Measurements from ENCODE around the gene DMXL1.

Gene DMXL1

GRCh38 chr5:119287547-119288111 lies 216.7 kb downstream of the DMXL1 start:
- H3K27ac ChIP-seq = no peak overlapping the region

DNA sequence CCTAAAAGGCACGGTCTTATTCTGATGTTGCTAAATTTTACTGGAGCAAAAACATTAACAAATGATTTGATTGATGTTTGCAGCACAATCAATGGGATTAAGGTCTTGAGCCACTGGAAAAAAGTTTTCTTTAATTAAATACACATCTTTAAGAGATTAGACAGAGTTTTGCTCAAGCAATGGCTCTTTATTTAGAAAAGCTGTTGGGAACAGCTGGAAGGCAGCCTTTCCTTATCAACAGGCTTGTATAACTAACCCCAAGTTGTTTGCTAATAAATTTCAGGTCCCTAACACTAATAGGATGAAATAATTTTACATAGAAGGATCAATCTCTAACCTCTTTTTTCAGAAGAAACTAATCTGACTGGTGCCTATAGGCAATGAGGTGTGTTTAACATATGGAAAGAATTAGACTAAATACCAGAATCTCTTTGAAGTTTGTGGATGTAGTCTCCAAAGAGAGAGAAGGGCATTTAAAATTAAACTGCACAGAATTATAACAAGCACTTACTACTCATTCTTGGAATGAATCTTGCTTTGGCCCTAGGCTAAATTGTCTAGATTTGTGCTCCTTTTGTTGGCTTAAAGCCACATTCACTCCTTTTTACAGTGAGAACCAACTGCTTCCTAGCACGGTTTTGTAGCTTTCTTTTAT lies 217.6 kb downstream of the DMXL1 start:
- no peak overlapping the region for H3K27ac ChIP-seq
- TF ChIP-seq ZFX (IDR thresholded peaks at IDR 0.05) (no peak), CTCF (conservative IDR thresholded peaks at IDR 0.05) (no peak)

More at GRCh38 chr5:119287547-119288111, 216.7 kb downstream of the DMXL1 start:
- no peak for TF ChIP-seq ZFX (IDR thresholded peaks at IDR 0.05)
- no peak for TF ChIP-seq CTCF (conservative IDR thresholded peaks at IDR 0.05)

DNA sequence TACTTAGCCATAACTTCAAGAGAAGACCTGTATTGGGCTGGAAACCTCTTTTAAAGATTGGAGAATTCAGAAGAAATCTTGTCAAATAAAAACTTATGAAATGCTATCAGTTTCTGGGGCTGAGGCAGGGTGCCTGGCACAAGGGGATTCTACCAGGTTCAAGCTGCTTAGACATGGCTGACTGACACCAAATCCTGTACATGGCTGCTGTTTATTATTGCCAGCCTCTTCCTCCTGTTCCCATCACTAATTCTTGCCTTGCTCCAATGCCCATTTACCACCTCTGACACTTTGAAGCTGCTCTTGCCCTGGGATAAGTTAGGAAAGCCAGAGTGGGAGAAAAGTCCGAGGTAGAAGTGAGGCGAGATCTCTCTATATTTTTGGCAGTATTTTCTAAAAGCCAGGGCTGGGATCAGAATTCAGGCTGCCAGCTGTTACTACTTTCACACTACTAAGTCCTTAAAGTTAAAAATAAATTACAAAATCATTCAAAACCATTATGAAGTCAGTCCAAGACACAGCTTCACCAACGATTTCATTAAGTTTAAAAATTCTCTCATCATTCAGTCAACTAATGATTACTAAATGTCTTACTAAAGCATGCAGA lies 218.7 kb downstream of the DMXL1 start:
- H3K27ac ChIP-seq = no peak overlapping the region; the same call in 1 of the 2 replicates
- TF ChIP-seq ZFX (IDR thresholded peaks at IDR 0.05) (no peak), CTCF (conservative IDR thresholded peaks at IDR 0.05) (no peak)

- TF ChIP-seq CTCF (conservative IDR thresholded peaks at IDR 0.05) (no peak), ZFX (IDR thresholded peaks at IDR 0.05) (no peak)
- no peak overlapping the region for H3K27ac ChIP-seq
These were observed 219.3 kb downstream of the DMXL1 start for GRCh38 chr5:119290161-119290569.

DNA sequence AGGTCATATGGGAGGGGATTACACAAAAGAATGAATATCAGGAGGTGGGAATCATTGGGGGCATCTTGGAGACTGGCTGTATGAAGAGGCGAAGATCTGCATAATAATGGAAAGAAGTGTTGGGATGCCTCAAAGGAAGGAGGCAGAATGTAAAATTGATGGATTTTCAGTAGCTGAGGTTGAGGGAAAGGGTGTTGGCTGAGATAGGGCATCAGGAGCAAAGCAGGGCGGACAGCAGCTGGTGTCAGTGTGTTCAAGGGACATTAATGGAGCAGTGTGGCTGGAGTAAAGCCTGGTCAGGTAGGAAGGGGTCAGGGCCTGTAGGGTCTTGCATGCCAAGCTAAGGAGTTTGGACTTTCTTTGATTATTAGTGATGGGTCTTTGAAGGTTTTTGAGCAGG lies 219.7 kb downstream of the DMXL1 start:
- H3K27ac ChIP-seq = no peak overlapping the region

DNA sequence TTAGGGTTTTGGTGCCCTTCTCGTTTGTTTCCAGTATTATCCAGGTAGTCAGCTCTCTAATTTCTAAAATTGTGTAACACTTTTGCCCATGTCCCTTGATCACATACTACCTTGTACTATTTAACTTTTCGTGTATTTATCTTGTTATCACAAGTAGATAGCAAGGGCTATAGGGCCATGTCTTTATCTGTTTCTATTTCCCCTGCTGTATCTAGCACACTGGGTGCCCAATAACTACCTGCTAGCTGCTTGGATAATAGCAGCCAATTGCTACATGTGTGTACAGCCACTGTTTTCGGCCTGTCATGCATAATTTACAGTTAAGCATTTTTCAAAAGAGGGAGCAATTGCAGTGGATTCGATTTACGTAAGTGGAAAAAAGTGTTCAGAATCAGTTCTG lies 220.2 kb downstream of the DMXL1 start:
- TF ChIP-seq CTCF (conservative IDR thresholded peaks at IDR 0.05) (no peak), ZFX (IDR thresholded peaks at IDR 0.05) (no peak)
- no peak overlapping the region for H3K27ac ChIP-seq

More for the DNA sequence above, 219.7 kb downstream of the DMXL1 start:
- TF ChIP-seq CTCF (conservative IDR thresholded peaks at IDR 0.05) (no peak), ZFX (IDR thresholded peaks at IDR 0.05) (no peak)

DNA sequence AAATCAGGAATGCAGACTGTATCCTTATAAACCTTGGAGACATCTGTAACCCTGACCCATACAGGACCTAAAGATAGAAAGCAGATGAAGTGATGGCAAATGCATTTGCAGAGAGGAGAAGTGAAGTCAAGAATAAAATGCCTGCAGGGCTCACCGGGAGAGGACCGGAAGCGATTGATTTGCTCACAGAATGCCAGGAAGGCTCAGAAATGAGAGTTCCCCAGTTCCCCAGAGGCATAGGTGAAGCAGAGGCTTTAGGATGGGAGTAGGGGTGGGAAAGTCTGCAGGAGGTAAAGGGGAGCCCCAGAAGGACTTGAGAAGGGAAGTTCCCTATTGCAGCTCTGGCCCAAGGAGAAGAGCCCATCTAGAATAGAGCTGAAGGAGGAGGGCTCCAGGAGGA lies 221.0 kb downstream of the DMXL1 start:
- TF ChIP-seq CTCF (conservative IDR thresholded peaks at IDR 0.05) (no peak), ZFX (IDR thresholded peaks at IDR 0.05) (no peak)
- no peak overlapping the region for H3K27ac ChIP-seq
